H1 (cell line): ENCODE data around the gene SYT6. TPM values are rescaled to one million over a fixed set of nuclear protein-coding genes. Genes with fewer than 3 reads are reported as not detected.

Experiments
- CBX8 ChIP-seq: fragments of 300-800, 300-1000 bp; sonication (generic); IDR thresholded peaks from 2 replicates; pipeline ENCODE4 v1.7.1; 2016; ENCODE audit warnings: low read depth, low read length, borderline replicate concordance
- CHD7 ChIP-seq: fragments of 300-600 bp; sonication (generic); IDR thresholded peaks from 2 replicates; pipeline ENCODE4 v1.7.1; 2012; ENCODE audit warnings: low read length, moderate library complexity, mild to moderate bottlenecking, inconsistent platforms; ENCODE audit not compliant: insufficient replicate concordance
- KDM5A ChIP-seq: fragments of 200-600 bp; IDR thresholded peaks from 2 replicates; pipeline ENCODE4 v1.7.1; 2012; ENCODE audit warnings: mild to moderate bottlenecking, low read length, inconsistent platforms, mixed read lengths
- SP4 ChIP-seq: IDR thresholded peaks from 2 replicates; pipeline ENCODE4 v1.6.1; 2012; ENCODE audit warnings: low read length, inconsistent platforms
- TBP ChIP-seq: IDR thresholded peaks from 2 replicates; pipeline ENCODE4 v1.6.1; 2011; ENCODE audit warnings: low read depth, low read length, improper control_type of control experiment
- polyA plus RNA-seq, 7 experiments: library from polyadenylated mRNA; depleted of rRNA in 3 of 7; stranded (reverse) in 5 of 7; unstranded in 2 of 7; fragments of >200 nt in 5 of 7; fragments of 200-250 nt in 2 of 7; gene quantifications; 1 replicate in 5 of 7; 2 replicates in 1 of 7; 4 replicates in 1 of 7; pipeline versions ENCODE4 v1.2.1 to v1.2.3, GENCODE V29; 2011 to 2013; ENCODE audit warnings: missing spikeins in 2 of 7, mixed read lengths in 2 of 7
- total RNA-seq: library from RNA; stranded (reverse); fragmentation: NEBNext Ultra II Directional; extraction: Animal tissue kit (Norgen Biotek cat#: 25700); gene quantifications from 2 replicates; pipeline ENCODE4 v1.2.1, GENCODE V29; 2021
- TF ChIP-seq, protein P1 (sequence below): IDR thresholded peaks from 2 replicates; pipeline ENCODE4 v1.6.1; 2012; ENCODE audit warnings: inconsistent platforms
- TF ChIP-seq, protein P2 (sequence below): IDR thresholded peaks from 2 replicates; pipeline ENCODE4 v1.6.1; 2011; ENCODE audit warnings: low read length, improper control_type of control experiment

The SYT6 gene
- total and polyA plus RNA-seq, 2 of the 8 experiments (the other 6 are each of a cell fraction or from before 2014, with no cell fraction given), result 33.7 to 83.5 TPM

- no peak for TF ChIP-seq KDM5A
- TF ChIP-seq TBP, result no peak
- no peak for TF ChIP-seq CHD7
- TF ChIP-seq CBX8, result no peak
- TF ChIP-seq, protein P1, sequence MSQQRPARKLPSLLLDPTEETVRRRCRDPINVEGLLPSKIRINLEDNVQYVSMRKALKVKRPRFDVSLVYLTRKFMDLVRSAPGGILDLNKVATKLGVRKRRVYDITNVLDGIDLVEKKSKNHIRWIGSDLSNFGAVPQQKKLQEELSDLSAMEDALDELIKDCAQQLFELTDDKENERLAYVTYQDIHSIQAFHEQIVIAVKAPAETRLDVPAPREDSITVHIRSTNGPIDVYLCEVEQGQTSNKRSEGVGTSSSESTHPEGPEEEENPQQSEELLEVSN, result no peak
- TF ChIP-seq, protein P2, sequence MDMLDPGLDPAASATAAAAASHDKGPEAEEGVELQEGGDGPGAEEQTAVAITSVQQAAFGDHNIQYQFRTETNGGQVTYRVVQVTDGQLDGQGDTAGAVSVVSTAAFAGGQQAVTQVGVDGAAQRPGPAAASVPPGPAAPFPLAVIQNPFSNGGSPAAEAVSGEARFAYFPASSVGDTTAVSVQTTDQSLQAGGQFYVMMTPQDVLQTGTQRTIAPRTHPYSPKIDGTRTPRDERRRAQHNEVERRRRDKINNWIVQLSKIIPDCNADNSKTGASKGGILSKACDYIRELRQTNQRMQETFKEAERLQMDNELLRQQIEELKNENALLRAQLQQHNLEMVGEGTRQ, result no peak
- no peak for TF ChIP-seq SP4
- TF ChIP-seq, all 59 proteins: peak for 0
Observed at GRCh38 chr1:114149211-114149610, 4.5 kb downstream of the SYT6 start (continued).
